K562 (cell line): ENCODE measurements around the gene VWA3A. TPM values are rescaled to one million over a fixed set of nuclear protein-coding genes. Genes with fewer than 3 reads are reported as not detected.

Experiments
- DACH1 ChIP-seq: fragments of 450-650 bp; IDR thresholded peaks from 2 replicates; pipeline ENCODE4 v1.6.1; 2018; ENCODE audit not compliant: partially characterized antibody
- EWSR1 ChIP-seq: fragments of 450-650 bp; IDR thresholded peaks from 2 replicates; pipeline ENCODE4 v1.6.1; 2018; ENCODE audit warnings: borderline replicate concordance, mild to moderate bottlenecking, low read depth, moderate library complexity; ENCODE audit not compliant: partially characterized antibody
- HNRNPH1 ChIP-seq: fragments of 200-400 bp; formaldehyde crosslinking; optimal IDR thresholded peaks from 2 replicates; pipeline ENCODE3; 2017; ENCODE audit warnings: low read depth, mild to moderate bottlenecking, low read length, moderate library complexity
- HOXB6 ChIP-seq: fragments of 250-450 bp; sonication (Bioruptor Pico); IDR thresholded peaks from 2 replicates; pipeline ENCODE4 v1.5.1; 2022; ENCODE audit warnings: mild to moderate bottlenecking, borderline replicate concordance
- MCM5 ChIP-seq: fragments of 450-650 bp; IDR thresholded peaks from 2 replicates; pipeline ENCODE4 v1.6.1; 2016; ENCODE audit warnings: low read depth
- MECOM ChIP-seq: fragments of 250-450 bp; sonication (Bioruptor Pico); IDR thresholded peaks from 2 replicates; pipeline ENCODE4 v1.8.0; 2022; ENCODE audit warnings: inconsistent platforms
- MIER1 ChIP-seq: fragments of 450-650 bp; IDR thresholded peaks from 2 replicates; pipeline ENCODE4 v1.6.1; 2016; ENCODE audit warnings: antibody characterized with exemption, mild to moderate bottlenecking, low read depth
- NR2C2 ChIP-seq, 2 experiments: fragments of 200-800 bp in 1 of 2; sonication (Bioruptor generic) in 1 of 2; sonication (generic) in 1 of 2; formaldehyde crosslinking in 1 of 2; IDR thresholded peaks; 2 replicates each; pipeline versions ENCODE4 v1.6.1 to v1.8.0; 2016 to 2022; ENCODE audit warnings: mild to moderate bottlenecking in 1 of 2, missing compliant biosample characterization in 1 of 2, missing genetic modification characterization in 1 of 2, missing genetic modification reagents in 1 of 2
- SIN3A ChIP-seq, 2 experiments: fragments of 150-350 bp in 1 of 2; IDR thresholded peaks; 2 replicates each; pipeline ENCODE4 v1.6.1; 2011 to 2016; ENCODE audit warnings: borderline replicate concordance in 2 of 2, low read depth in 2 of 2, low read length in 2 of 2, mild to moderate bottlenecking in 2 of 2, moderate library complexity in 2 of 2; ENCODE audit not compliant: control insufficient read depth in 1 of 2
- STAT5A ChIP-seq: IDR thresholded peaks from 2 replicates; pipeline ENCODE4 v1.6.1; 2012; ENCODE audit warnings: low read length, inconsistent platforms, borderline replicate concordance
- STAT6 ChIP-seq: sonication (generic); formaldehyde crosslinking; IDR thresholded peaks from 2 replicates; pipeline ENCODE4 v1.8.1; 2023; ENCODE audit warnings: mild to moderate bottlenecking, missing genetic modification reagents
- XRCC3 ChIP-seq: fragments of 450-650 bp; IDR thresholded peaks from 2 replicates; pipeline ENCODE4 v1.6.1; 2017; ENCODE audit warnings: mild to moderate bottlenecking, moderate library complexity
- ZBTB34 ChIP-seq: fragments of 250-450 bp; sonication (Bioruptor Pico); IDR thresholded peaks from 2 replicates; pipeline ENCODE4 v1.8.0; 2021; ENCODE audit warnings: mild to moderate bottlenecking, moderate library complexity
- polyA plus RNA-seq, 8 experiments: library from polyadenylated mRNA; depleted of rRNA in 4 of 8; stranded (reverse) in 5 of 8; unstranded in 3 of 8; fragments of >200 nt; fragmentation: Nextera tagmentation in 2 of 8; fragmentation: Illumina TruSeq in 1 of 8; extraction: Ambion mirVana in 2 of 8; extraction: Trizol in 1 of 8; gene quantifications; 2 replicates each; pipeline versions ENCODE4 v1.2.1 to v1.2.3, GENCODE V29; 2011 to 2014; ENCODE audit warnings: inconsistent platforms in 1 of 8, missing spikeins in 1 of 8
- total RNA-seq, 7 experiments: library from RNA; depleted of rRNA in 6 of 7; stranded (reverse); fragments of >200 nt in 6 of 7; fragmentation: Illumina TruSeq in 2 of 7; extraction: Trizol in 2 of 7; gene quantifications; 2 replicates each; pipeline versions ENCODE4 v1.2.1 to v1.2.3, GENCODE V29; 2011 to 2021; ENCODE audit warnings: low replicate concordance in 1 of 7
- TF ChIP-seq, protein P1 (sequence below): fragments of 450-650 bp; formaldehyde crosslinking; IDR thresholded peaks from 2 replicates; pipeline ENCODE4 v1.4.0; 2020; ENCODE audit warnings: mild to moderate bottlenecking, moderate library complexity
- TF ChIP-seq, protein P2 (sequence below): fragments of 250-450 bp; sonication (Bioruptor Pico); IDR thresholded peaks from 2 replicates; pipeline ENCODE4 v1.5.0; 2020; ENCODE audit warnings: mild to moderate bottlenecking, borderline replicate concordance

The VWA3A gene
- total and polyA plus RNA-seq, 9 of the 15 experiments (the other 6 are each of a cell fraction or from before 2014, with no cell fraction given), result not detected

DNA sequence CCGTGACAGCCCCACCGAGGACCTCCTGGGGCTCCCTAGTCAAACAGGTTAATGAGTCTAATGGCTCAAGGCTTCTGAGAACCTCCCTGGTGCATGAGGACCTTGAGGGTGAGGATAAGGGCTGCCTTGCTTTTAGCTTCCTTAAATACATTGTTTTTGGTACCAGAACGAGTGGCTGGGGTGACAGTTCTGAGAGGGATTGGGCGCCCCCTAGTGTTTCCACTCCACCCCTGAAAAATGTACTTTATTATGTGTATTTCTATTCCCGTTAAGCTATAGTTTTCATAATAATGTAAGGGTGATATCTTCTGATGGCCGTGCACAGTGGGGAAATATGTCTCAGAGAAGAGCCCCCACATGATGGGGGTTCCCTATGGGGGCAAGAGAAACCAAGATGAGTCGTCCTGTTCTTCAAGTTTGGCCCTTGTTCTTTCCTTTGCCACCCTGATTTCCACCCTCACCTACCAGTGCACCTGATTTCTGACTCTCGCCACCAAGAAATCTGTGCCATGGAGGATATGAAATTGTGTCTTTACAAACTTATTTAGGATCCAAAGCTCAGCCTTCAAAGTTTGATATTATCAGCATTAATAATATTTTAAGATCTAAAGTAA, 14.5 kb upstream of the VWA3A start (continued):
- TF ChIP-seq ZBTB34 (CRISPR knock-in tag) (no peak), MIER1 (no peak), STAT6 (no peak), MECOM (CRISPR knock-in tag) (no peak), MCM5 (no peak), HNRNPH1 (no peak), DACH1 (no peak), HOXB6 (no peak), XRCC3 (no peak), STAT5A (no peak), SIN3A (IDR thresholded peaks at IDR 0.05; ENCODE audit: borderline replicate concordance in 2 of 2, control insufficient read depth in 1 of 2, low read depth in 2 of 2, low read length in 2 of 2) (no peak), EWSR1 (no peak), NR2C2 (CRISPR knock-in tag; IDR thresholded peaks at IDR 0.05) (no peak), NR2C2 (tag; IDR thresholded peaks at IDR 0.05) (no peak)
- TF ChIP-seq, protein P1, sequence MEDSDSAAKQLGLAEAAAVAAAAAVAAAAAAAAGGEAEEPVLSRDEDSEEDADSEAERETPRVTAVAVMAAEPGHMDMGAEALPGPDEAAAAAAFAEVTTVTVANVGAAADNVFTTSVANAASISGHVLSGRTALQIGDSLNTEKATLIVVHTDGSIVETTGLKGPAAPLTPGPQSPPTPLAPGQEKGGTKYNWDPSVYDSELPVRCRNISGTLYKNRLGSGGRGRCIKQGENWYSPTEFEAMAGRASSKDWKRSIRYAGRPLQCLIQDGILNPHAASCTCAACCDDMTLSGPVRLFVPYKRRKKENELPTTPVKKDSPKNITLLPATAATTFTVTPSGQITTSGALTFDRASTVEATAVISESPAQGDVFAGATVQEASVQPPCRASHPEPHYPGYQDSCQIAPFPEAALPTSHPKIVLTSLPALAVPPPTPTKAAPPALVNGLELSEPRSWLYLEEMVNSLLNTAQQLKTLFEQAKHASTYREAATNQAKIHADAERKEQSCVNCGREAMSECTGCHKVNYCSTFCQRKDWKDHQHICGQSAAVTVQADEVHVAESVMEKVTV, result peak; percentile 66
- TF ChIP-seq, protein P2, sequence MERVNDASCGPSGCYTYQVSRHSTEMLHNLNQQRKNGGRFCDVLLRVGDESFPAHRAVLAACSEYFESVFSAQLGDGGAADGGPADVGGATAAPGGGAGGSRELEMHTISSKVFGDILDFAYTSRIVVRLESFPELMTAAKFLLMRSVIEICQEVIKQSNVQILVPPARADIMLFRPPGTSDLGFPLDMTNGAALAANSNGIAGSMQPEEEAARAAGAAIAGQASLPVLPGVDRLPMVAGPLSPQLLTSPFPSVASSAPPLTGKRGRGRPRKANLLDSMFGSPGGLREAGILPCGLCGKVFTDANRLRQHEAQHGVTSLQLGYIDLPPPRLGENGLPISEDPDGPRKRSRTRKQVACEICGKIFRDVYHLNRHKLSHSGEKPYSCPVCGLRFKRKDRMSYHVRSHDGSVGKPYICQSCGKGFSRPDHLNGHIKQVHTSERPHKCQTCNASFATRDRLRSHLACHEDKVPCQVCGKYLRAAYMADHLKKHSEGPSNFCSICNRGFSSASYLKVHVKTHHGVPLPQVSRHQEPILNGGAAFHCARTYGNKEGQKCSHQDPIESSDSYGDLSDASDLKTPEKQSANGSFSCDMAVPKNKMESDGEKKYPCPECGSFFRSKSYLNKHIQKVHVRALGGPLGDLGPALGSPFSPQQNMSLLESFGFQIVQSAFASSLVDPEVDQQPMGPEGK (CRISPR knock-in tag), result no peak
